NCI-H748 (cell line): Measurements from ENCODE around the gene DMXL2.
A peak's percentile ranks its signal among the peaks of the same experiment; 100 is the strongest.
"Not testable (repeated sequence)": the region's sequence is repeated elsewhere in the genome, so short reads cannot be mapped to it uniquely, and the experiment has no call there.

Experiments used
- DNase-seq: peaks from one replicate; lab custom pipeline; 2025; ENCODE audit not compliant: unreplicated experiment; lab: John Stamatoyannopoulos, UW

DMXL2 gene

GRCh38 chr15:51624022-51624421, 1.5 kb upstream of the DMXL2 start:
- no peak for DNase-seq

GRCh38 chr15:51623386-51623938, 891 bp upstream of the DMXL2 start:
- peak; percentile 70 for DNase-seq

- DNase-seq = peak; percentile 60
Observed at GRCh38 chr15:51621936-51622603, 501 bp downstream of the DMXL2 start.

GRCh38 chr15:51621155-51621765, 1.3 kb downstream of the DMXL2 start:
- peak; percentile 2 for DNase-seq

GRCh38 chr15:51620641-51621040, 1.9 kb downstream of the DMXL2 start:
- peak; percentile 39 for DNase-seq

GRCh38 chr15:51620122-51620521, 2.4 kb downstream of the DMXL2 start:
- no peak for DNase-seq

- no peak for DNase-seq
Observed at GRCh38 chr15:51619331-51620035, 3.1 kb downstream of the DMXL2 start.

GRCh38 chr15:51617886-51618285, 4.7 kb downstream of the DMXL2 start:
- no peak for DNase-seq

GRCh38 chr15:51613951-51614350, 8.6 kb downstream of the DMXL2 start:
- DNase-seq = no peak

- not testable (repeated sequence) for DNase-seq
Observed at GRCh38 chr15:51612669-51613068, 9.9 kb downstream of the DMXL2 start.

- not testable (repeated sequence) for DNase-seq
Observed at GRCh38 chr15:51603462-51603948, 19.1 kb downstream of the DMXL2 start.

GRCh38 chr15:51603002-51603401, 19.6 kb downstream of the DMXL2 start:
- DNase-seq = no peak

- DNase-seq = no peak
Observed at GRCh38 chr15:51602484-51602883, 20.1 kb downstream of the DMXL2 start.

GRCh38 chr15:51601801-51602200, 20.8 kb downstream of the DMXL2 start:
- DNase-seq = no peak

GRCh38 chr15:51600114-51600513, 22.5 kb downstream of the DMXL2 start:
- DNase-seq = no peak

GRCh38 chr15:51589881-51590568, 32.5 kb downstream of the DMXL2 start:
- DNase-seq = no peak

- DNase-seq = no peak
Observed at GRCh38 chr15:51588966-51589365, 33.6 kb downstream of the DMXL2 start.

GRCh38 chr15:51585986-51586385, 36.6 kb downstream of the DMXL2 start:
- no peak for DNase-seq

GRCh38 chr15:51580982-51581381, 41.6 kb downstream of the DMXL2 start:
- DNase-seq = no peak

GRCh38 chr15:51580385-51580784, 42.2 kb downstream of the DMXL2 start:
- no peak for DNase-seq

GRCh38 chr15:51579012-51579411, 43.6 kb downstream of the DMXL2 start:
- DNase-seq = no peak
